ENCODE measurements around the gene YJEFN3.

The YJEFN3 gene

GRCh38 chr19:19524053-19524452, 4.7 kb upstream of the YJEFN3 start:
- no peak for DNase-seq

GRCh38 chr19:19525611-19526380, 2.9 kb upstream of the YJEFN3 start:
- DNase-seq = no peak

DNA sequence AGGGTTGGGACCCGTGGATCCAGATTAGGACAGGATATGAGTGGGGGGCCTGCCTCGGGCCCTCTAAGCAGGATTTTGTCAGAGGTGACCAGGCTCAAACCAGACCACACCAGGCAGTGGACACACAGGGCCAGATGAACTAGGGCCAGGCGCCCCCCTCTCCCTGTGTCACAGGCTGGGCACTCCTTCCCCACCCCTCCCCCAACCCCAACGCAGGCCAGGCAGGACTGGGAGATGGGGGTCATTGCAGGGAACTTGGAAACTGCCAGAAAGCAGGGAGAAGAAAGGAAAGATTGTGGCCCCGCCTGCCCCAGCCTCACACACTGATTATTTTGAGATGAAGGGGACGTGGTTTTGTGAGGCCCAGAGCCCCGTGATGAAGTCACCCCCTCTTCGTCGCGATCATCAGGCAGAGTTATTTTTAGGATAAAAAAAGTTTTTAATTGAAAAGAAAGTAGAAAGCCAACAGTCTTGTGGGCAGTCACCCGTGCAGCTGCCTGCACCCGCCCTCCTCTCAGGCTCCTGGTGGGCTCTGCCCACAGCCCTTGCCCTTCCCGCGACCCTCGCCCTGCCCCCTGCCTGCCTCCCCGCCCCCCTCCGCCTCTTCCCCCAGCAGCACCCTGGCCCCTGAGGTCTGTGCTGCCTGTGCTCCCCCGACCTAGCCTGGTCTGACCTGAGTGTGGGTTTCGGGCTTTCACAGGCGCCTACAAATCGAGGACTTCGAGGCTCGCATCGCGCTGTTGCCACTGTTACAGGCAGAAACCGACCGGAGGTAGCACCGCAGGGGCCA, 1.9 kb upstream of the YJEFN3 start:
- no peak for DNase-seq

DNA sequence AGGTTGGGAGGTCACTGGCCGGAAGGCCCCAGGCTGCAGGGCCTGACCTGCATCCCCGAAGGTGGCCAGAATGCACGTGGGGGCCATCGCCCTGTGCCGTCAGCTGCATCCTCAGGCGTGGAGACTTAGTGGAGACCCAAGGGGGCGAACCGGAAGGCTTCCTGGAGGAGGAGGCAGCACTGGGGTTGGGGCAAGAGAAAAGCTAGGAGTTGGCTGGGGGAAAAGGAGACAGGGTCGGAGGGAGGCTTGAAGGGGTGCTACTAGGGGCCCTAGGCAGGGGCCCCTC, 1.4 kb upstream of the YJEFN3 start:
- no peak for DNase-seq

DNA sequence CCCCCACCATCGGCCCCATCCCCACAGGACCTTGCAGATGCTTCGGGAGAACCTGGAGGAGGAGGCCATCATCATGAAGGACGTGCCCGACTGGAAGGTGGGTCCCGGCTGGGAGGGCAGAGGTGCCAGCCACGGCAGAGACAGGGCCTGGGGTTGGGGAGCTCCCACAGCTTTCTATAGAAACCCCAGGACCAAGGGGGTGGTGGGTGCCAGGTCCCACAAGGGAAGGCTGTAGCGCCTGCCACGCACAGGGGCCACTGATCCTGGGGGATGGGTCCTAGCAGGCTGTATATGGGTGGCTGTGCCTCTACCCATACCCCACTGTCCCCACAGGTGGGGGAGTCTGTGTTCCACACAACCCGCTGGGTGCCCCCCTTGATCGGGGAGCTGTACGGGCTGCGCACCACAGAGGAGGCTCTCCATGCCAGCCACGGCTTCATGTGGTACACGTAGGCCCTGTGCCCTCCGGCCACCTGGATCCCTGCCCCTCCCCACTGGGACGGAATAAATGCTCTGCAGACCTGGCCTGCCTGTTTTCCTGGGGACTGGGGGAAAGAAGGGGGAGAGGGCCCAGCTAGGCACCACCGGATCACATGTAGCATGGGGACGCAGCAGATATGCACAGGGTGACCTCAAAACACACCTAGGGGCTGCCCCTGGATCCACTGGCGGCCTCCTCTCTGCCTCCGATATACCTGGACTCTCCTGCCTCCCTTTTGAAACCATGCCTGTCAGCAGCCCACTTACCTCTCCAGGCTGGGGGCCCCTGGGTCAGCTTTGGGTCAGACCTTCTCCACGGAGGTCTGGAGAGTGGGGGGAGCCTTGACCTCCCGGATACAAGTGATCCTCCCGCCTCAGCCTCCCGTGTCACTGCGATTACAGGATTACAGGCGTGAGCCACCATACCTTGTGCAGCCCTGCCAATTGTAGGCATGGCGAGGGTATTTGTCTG, 761 bp upstream of the YJEFN3 start:
- DNase-seq = no peak

DNA sequence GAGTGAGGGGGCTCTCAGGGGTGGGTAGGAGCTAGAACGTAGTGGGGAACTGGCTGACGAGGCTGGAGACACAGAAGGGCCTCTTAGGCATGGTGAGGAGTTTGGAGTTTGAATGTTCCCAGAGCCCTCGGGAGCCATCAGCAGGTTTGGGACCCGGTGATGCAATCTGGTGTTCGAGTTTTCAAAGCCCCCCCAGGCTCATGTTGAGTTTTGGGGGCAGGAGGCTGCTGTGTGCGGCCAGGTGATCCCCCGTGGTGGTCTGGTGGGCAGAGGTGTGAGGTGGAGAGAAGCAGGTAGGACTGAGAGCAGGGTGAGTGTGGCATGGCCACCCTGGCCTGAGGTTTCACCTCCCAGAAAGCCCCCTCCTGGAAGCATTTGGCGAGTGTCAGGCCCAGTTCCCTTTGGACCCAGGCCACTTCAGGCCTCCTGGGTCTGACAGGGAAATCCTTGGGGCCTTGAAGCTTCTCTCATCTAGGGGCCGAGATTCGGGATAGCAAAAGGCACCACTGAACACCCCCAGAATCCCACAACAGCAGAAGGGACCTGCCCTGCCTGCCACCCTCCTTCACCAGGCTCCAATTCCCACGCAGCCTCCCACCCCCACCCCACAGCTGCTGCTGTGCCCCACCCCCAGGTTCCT, 1.2 kb downstream of the YJEFN3 start:
- DNase-seq = no peak

DNA sequence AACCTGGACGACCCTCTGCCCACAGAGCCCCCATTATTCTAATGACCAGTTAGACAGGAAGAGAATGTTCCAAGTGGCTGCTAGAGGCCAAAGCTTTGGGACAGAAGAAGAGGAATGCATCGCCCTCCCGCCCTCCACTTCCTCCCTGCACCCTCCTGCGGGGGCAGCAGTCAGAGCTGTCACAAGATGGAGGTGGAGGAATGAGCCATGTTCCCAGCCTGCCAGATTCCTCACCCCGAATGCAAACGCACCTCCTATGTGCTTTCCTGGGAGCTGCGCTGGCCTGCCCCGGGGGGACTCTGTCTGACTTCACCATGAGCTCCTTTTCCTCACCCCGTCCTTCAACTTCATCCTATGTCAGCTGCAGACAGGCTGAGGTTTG, 1.7 kb downstream of the YJEFN3 start:
- no peak for DNase-seq

DNA sequence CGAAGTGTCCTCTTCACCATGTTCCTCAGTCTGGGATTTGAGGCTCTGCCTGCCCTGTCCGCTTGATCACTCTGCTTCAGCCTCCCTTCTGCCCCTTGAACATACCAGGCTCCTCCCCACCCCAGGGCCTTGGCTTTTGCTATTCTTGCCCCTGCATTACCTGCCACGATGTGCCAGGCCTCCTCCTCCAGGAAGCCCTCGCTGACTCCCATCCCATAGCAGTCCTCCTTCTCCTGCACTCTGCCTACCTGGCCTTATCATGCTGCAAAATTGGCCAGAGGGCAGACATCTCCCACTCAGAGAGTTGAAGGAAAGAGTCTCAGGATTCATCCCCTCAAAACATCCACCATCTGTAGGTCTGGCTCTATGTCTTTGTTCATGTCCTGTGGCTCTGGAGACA, 2.2 kb downstream of the YJEFN3 start:
- DNase-seq = no peak

DNA sequence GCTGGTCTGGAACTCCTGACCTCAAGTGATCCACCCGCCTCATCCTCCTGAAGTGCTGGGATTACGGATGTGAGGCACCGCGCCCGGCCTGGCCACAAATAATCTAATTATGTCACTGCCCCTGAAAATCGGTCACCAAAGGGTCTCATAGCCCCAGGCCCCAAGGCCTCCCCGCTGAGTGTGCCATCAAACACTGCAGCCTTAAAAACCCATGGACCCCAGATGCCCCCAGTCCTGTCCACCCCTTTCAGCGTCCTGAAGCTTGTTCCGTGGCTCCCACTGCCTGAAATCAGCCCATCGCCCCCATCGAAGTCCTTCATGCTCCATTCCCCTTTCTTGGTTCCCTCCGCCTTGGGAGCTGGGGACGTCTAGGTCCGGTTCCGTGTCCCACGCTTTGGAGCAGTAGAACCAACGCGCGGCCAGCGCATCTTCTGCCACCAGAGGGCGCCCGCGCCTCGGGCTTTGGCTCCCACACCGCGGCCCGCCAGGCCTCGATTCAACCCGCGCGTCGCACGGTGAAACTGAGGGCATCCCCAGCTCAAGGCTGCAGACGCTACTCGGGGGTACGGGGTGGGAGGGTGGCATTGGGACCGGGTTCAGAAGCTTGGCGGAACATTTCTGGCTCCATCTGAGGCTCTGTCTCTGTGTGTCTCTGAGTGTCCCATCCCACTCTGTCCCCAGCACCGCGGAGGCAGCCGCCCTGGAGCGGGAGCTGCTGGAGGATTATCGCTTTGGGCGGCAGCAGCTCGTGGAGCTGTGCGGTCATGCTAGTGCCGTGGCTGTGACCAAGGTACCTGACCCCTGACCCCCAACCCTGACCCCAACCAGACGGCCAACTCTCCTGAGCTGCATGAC, 3.5 kb downstream of the YJEFN3 start:
- peak; percentile 79 for DNase-seq

- DNase-seq = no peak
Measured at GRCh38 chr19:19532806-19533701, 4.3 kb downstream of the YJEFN3 start.

DNA sequence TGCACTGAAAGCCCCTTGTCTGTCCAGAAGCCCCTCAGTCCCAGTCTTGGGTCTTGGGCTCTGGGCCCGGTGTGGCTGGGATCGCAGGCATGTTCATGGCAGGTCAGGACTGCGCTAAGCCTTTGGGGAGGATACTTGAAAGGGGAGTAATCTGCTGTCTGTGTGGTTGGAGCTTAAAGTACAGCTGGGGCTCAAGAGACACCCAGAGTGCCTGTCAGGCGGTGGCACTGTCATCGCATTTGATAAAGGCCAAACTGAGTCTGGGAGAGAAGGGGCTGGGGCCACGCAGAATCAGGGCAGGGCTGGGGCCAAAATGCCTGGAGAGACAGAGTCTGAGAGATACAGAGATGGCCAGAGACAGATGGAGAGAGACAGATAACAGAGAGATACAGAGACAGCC, 5.1 kb downstream of the YJEFN3 start:
- no peak for DNase-seq

DNA sequence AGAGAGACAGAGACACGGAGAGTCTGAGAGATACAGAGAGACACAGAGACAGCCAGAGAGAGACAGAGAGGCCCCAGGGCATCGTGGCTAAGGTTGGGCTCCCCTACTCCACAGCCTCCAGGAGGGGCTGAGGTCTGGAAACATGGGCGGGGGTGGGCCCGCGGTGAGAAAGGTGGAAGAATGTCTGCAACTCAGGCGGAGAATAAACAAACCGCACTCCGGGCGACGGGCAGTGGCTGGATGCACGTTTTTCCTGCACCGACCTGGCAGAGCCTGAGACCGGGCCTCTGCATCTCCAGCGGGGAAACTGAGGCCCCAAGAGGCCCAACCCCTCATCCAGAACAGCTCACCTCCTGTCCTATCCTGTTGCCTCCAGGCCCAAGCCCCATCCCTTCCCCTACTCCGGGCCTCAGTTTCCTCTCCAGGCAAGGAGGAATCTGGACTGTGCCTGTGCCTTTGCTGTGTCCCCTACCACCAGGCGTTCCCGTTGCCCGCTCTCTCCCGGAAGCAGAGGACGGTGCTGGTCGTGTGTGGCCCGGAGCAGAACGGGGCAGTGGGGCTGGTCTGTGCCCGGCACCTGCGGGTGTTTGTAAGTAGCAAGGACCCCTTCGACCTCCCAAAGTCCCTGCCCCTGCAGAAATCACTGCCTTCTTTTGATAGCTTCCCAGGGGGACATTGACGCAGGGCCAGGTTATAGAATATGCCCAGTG, 6.0 kb downstream of the YJEFN3 start:
- no peak for DNase-seq

DNA sequence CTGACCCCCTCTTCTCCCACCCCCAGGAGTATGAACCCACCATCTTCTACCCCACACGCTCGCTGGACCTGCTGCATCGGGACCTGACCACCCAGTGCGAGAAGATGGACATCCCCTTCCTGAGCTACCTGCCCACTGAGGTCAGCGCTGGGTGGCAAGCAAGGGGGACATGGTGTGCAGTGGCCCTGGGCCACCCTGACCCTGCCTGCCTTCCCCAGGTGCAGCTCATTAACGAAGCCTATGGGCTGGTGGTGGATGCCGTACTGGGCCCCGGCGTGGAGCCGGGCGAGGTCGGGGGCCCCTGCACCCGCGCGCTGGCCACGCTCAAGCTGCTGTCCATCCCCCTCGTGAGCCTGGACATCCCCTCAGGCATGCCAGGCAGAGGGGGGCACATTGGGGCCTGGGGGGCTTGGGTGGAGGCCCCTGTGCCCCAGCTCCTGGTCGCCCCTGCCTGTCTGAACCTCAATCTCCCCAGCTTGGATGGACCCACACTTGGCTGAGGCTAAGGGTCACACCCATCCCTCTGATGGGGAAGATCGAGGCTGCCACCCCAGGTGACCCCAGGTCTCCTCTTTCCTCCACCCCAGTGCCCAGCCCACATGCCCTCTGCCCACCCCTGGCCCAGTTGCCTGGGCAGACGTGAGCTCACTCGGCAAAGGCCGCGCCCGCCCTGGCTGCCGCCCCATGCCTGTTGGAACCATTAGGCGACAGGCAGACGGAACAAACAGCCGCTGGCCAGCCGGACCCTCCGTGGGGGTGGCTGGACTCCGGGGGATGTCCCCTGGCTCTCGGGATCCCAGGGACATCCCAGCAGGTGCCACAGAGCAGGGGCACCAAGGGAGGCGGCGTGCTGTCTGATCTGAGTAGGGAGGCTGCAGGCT, 6.8 kb downstream of the YJEFN3 start:
- no peak for DNase-seq

GRCh38 chr19:19537075-19538048, 8.7 kb downstream of the YJEFN3 start:
- DNase-seq = no peak

- DNase-seq = no peak
Measured at GRCh38 chr19:19538061-19538784, 9.5 kb downstream of the YJEFN3 start, which contains the start of gene CILP2. Gene CILP2 (plus strand): TSS chr19:19538265. CDS start chr19:19538350, 85 bp downstream.

- DNase-seq = no peak
Measured at GRCh38 chr19:19538785-19539166, 10.1 kb downstream of the YJEFN3 start.

DNA sequence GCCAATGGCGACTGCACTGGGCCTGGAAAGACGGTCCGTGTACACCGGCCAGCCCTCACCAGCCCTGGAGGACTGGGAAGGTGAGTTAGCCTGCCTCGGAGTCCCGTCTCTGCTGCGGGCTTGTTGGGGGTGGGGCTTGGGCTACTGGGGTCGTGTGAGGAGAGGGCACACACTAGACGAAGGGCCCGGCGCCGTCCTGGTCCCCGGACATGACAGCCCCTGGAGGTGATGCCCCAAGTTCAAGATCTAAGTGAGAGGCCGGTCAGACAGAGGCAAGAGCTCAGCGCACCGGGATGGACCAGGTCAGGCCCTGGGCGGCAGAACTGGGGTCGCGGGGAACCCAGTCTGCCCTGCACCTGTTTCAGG, 11.0 kb downstream of the YJEFN3 start:
- DNase-seq = no peak
